ENCODE measurements around the gene IVL. TPM values are rescaled to one million over a fixed set of nuclear protein-coding genes. Genes with fewer than 3 reads are reported as not detected.

IVL gene
- polyA plus RNA-seq, 12 donors: 0.08 to 36.1 (median 1.9) TPM; not detected in 7

GRCh38 chr1:152951711-152952110 is 43.4 kb downstream of the IVL start:
- no peak for DNase-seq

GRCh38 chr1:152953761-152954160 is 45.4 kb downstream of the IVL start:
- DNase-seq: no peak

GRCh38 chr1:152954436-152954835 is 46.1 kb downstream of the IVL start:
- DNase-seq: no peak

- DNase-seq: no peak
Measured at GRCh38 chr1:152957561-152957960, 49.2 kb downstream of the IVL start.

- DNase-seq: no peak
Measured at GRCh38 chr1:152959273-152959672, 50.9 kb downstream of the IVL start.

GRCh38 chr1:152959801-152960451 is 51.6 kb downstream of the IVL start:
- DNase-seq: no peak

GRCh38 chr1:152960452-152961044 is 52.2 kb downstream of the IVL start:
- no peak for DNase-seq

Other genes starting within 250 kb of the IVL start
- gene LCE2D, start 245.2 kb upstream of the IVL start, polyA plus RNA-seq (ENCODE audit: insufficient read length in 12 of 12): not detected
- not detected for gene LCE2C, start 233.3 kb upstream of the IVL start, polyA plus RNA-seq (ENCODE audit: insufficient read length in 12 of 12)
- not detected for gene LCE2B, start 222.4 kb upstream of the IVL start, polyA plus RNA-seq (ENCODE audit: insufficient read length in 12 of 12)
- not detected for gene LCE2A, start 210.2 kb upstream of the IVL start, polyA plus RNA-seq (ENCODE audit: insufficient read length in 12 of 12)
- gene LCE4A, start 200.4 kb upstream of the IVL start, polyA plus RNA-seq (ENCODE audit: insufficient read length in 12 of 12): not detected
- gene KPRP, start 150.5 kb upstream of the IVL start, polyA plus RNA-seq (ENCODE audit: insufficient read length in 12 of 12): under 1 TPM in 1 of 12 donors, not detected in 11; 0.07 TPM
- not detected for gene LCE1F, start 133.4 kb upstream of the IVL start, polyA plus RNA-seq (ENCODE audit: insufficient read length in 12 of 12)
- gene LCE1E, start 122.3 kb upstream of the IVL start, polyA plus RNA-seq (ENCODE audit: insufficient read length in 12 of 12): not detected
- not detected for gene LCE1D, start 111.8 kb upstream of the IVL start, polyA plus RNA-seq (ENCODE audit: insufficient read length in 12 of 12)
- not detected for gene LCE1C, start 101.9 kb upstream of the IVL start, polyA plus RNA-seq (ENCODE audit: insufficient read length in 12 of 12)
- not detected for gene LCE1B, start 96.6 kb upstream of the IVL start, polyA plus RNA-seq (ENCODE audit: insufficient read length in 12 of 12)
- gene LCE1A, start 81.1 kb upstream of the IVL start, polyA plus RNA-seq (ENCODE audit: insufficient read length in 12 of 12): not detected
- gene LCE6A, start 65.7 kb upstream of the IVL start, polyA plus RNA-seq (ENCODE audit: insufficient read length in 12 of 12): not detected
- gene LCE7A, start 48.5 kb upstream of the IVL start, polyA plus RNA-seq (ENCODE audit: insufficient read length in 12 of 12): not detected
- gene SMCP, start 30.2 kb upstream of the IVL start, polyA plus RNA-seq (ENCODE audit: insufficient read length in 12 of 12): not detected
- not detected for gene SPRR5, start 38.7 kb downstream of the IVL start, polyA plus RNA-seq (ENCODE audit: insufficient read length in 12 of 12)
- gene SPRR4, start 62.1 kb downstream of the IVL start, polyA plus RNA-seq (ENCODE audit: insufficient read length in 12 of 12): not detected
- 1 to 10 TPM in 3 of 12 donors, not detected in 9; 1.5 to 3.9 (median 2.0) TPM for gene SPRR1A, start 75.5 kb downstream of the IVL start, polyA plus RNA-seq (ENCODE audit: insufficient read length in 12 of 12)
- 100 to 1,000 TPM in 1 of 12 donors, 10 to 100 TPM in 2, 1 to 10 TPM in 1, under 1 TPM in 1, not detected in 7; 0.97 to 142 (median 41.0) TPM for gene SPRR3, start 93.2 kb downstream of the IVL start, polyA plus RNA-seq (ENCODE audit: insufficient read length in 12 of 12)
- gene SPRR1B, start 122.7 kb downstream of the IVL start, polyA plus RNA-seq (ENCODE audit: insufficient read length in 12 of 12): 10 to 100 TPM in 1 of 12 donors, 1 to 10 TPM in 2, not detected in 9; 4.0 to 32.6 (median 8.2) TPM
- under 1 TPM in 1 of 12 donors, not detected in 11; 0.76 TPM for gene SPRR2D, start 132.6 kb downstream of the IVL start, polyA plus RNA-seq (ENCODE audit: insufficient read length in 12 of 12)
- under 1 TPM in 1 of 12 donors, not detected in 11; 0.59 TPM for gene SPRR2A, start 149.0 kb downstream of the IVL start, polyA plus RNA-seq (ENCODE audit: insufficient read length in 12 of 12)
- gene SPRR2B, start 163.1 kb downstream of the IVL start, polyA plus RNA-seq (ENCODE audit: insufficient read length in 12 of 12): under 1 TPM in 1 of 12 donors, not detected in 11; 0.34 TPM
- not detected for gene SPRR2E, start 186.0 kb downstream of the IVL start, polyA plus RNA-seq (ENCODE audit: insufficient read length in 12 of 12)
- under 1 TPM in 2 of 12 donors, not detected in 10; 0.32 to 0.36 TPM for gene SPRR2F, start 205.0 kb downstream of the IVL start, polyA plus RNA-seq (ENCODE audit: insufficient read length in 12 of 12)
- gene SPRR2G, start 242.3 kb downstream of the IVL start, polyA plus RNA-seq (ENCODE audit: insufficient read length in 12 of 12): not detected

Data from muscle of arm (tissue), 12 donors.